Activated CD4-positive, alpha-beta T cell treated with anti-CD3 and anti-CD28 coated beads, Interleukin-2, amount 10 ng/mL, durations not matched to agents 7 days and 5 days (primary cell): ENCODE data around the gene SHMT2. TPM values are rescaled to one million over a fixed set of nuclear protein-coding genes. Genes with fewer than 3 reads are reported as not detected.

ENCODE experiments used
- CTCF ChIA-PET: fragments of 350-600 bp; sonication (Branson Sonifier 250); formaldehyde crosslinking; loops from one replicate; lab custom pipeline; 2021; ENCODE audit warnings: antibody characterized with exemption; lab: Charles Lee
- POLR2A ChIA-PET: fragments of 350-600 bp; sonication (Branson Sonifier 250); formaldehyde crosslinking; loops from one replicate; lab custom pipeline; 2021; ENCODE audit warnings: antibody characterized with exemption; lab: Charles Lee
- DNase-seq: peaks from one replicate; pipeline ENCODE4 v3.0.0-alpha.2; 2020
- H3K27ac Mint-ChIP-seq: one replicate; pipeline ENCODE4 v1.8.0; 2021; ENCODE audit warnings: mild to moderate bottlenecking, moderate library complexity, mixed read lengths
- H3K27me3 Mint-ChIP-seq: one replicate; pipeline ENCODE4 v1.8.0; 2021; ENCODE audit warnings: mixed read lengths
- H3K36me3 Mint-ChIP-seq: one replicate; pipeline ENCODE4 v1.8.0; 2021; ENCODE audit warnings: low read depth, mixed read lengths
- H3K4me1 Mint-ChIP-seq: one replicate; pipeline ENCODE4 v1.8.0; 2021; ENCODE audit warnings: mixed read lengths
- H3K4me3 Mint-ChIP-seq: one replicate; pipeline ENCODE4 v1.8.0; 2021; ENCODE audit warnings: mild to moderate bottlenecking, moderate library complexity, mixed read lengths
- H3K9me3 Mint-ChIP-seq: one replicate; pipeline ENCODE4 v1.8.0; 2021; ENCODE audit warnings: mixed read lengths
- total RNA-seq, 2 experiments: library from RNA; stranded (reverse); gene quantifications; one replicate each; pipeline ENCODE4 v1.2.3, GENCODE V29; 2021

SHMT2 gene
- total RNA-seq, 2 experiments from 2014 or later = 137 to 141 TPM

DNA sequence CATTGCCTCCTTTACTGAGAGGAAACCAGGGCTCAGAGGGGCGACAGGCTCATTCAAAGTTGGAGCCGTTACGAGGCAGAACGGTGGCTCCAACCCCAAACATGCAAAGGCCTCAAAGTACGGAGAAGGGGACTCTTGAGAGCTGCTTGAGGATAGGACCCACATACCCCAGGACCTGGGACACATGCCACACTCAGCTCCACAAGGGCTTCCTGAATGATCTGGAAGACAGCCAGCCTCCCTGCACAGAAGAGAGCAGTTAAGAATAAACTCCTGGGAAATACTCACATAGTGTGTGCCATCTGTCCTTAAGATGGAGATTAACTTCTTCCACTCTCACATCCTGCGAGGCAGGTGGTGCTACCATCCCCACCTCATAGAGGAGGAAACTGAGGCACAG is 39.5 kb upstream of the SHMT2 start:
- H3K27me3 Mint-ChIP-seq = no peaks in the 10 kb centered on the region
- DNase-seq = no peak
- no peaks in the 10 kb centered on the region for H3K9me3 Mint-ChIP-seq
- H3K4me1 Mint-ChIP-seq = no peaks in the 10 kb centered on the region
- H3K27ac Mint-ChIP-seq = no peak overlapping the region
- H3K36me3 Mint-ChIP-seq = no peaks in the 10 kb centered on the region
- H3K4me3 Mint-ChIP-seq = no peak overlapping the region
- ChIA-PET POLR2A (no interaction called here), CTCF (interaction anchor here (1.1 to 2.7 kb wide), 4 partner anchors 9 to 39 kb away, joined by 3 to 10 read pairs (median 4); partner anchors contain the start of gene SHMT2)

- no peaks in the 10 kb centered on the region for H3K36me3 Mint-ChIP-seq
- no peak for DNase-seq
- no peak overlapping the region for H3K4me3 Mint-ChIP-seq
- CTCF ChIA-PET = interaction anchor here (1.2 to 2.7 kb wide), 4 partner anchors 10 to 38 kb away, joined by 3 to 10 read pairs (median 4); partner anchors contain the start of gene SHMT2
- POLR2A ChIA-PET = no interaction called here
- H3K27ac Mint-ChIP-seq = no peak overlapping the region
- H3K9me3 Mint-ChIP-seq = no peaks in the 10 kb centered on the region
- H3K27me3 Mint-ChIP-seq = no peaks in the 10 kb centered on the region
- H3K4me1 Mint-ChIP-seq = no peaks in the 10 kb centered on the region
These were observed 38.7 kb upstream of the SHMT2 start for GRCh38 chr12:57190821-57191220.

DNA sequence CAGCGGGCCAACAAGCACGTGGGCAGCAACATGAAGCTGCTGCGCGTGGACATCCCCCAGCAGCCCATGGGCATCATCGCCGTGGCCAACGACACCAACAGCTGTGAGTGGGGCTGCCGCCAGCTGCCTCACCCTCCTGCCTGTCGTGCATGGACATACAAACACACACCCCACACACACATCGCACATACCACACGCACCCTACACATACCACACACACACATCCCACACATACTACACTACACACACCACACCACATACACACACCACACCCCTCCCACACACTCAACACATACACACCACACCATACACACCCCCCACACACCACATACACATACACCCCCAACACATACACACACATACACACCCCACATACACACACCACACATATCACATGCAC is 38.1 kb upstream of the SHMT2 start:
- POLR2A ChIA-PET = no interaction called here
- H3K4me3 Mint-ChIP-seq = no peak overlapping the region
- no peaks in the 10 kb centered on the region for H3K36me3 Mint-ChIP-seq
- no peak overlapping the region for H3K27ac Mint-ChIP-seq
- H3K9me3 Mint-ChIP-seq = no peaks in the 10 kb centered on the region
- H3K27me3 Mint-ChIP-seq = no peaks in the 10 kb centered on the region
- DNase-seq = no peak
- no peaks in the 10 kb centered on the region for H3K4me1 Mint-ChIP-seq
- CTCF ChIA-PET = interaction anchor here (0.6 to 2.7 kb wide), 5 partner anchors 11 to 79 kb away, joined by 3 to 10 read pairs (median 4); partner anchors contain the start of gene SHMT2

- no peak overlapping the region for H3K4me3 Mint-ChIP-seq
- no peaks in the 10 kb centered on the region for H3K27me3 Mint-ChIP-seq
- H3K9me3 Mint-ChIP-seq = no peaks in the 10 kb centered on the region
- DNase-seq = no peak
- H3K4me1 Mint-ChIP-seq = no peaks in the 10 kb centered on the region
- no peaks in the 10 kb centered on the region for H3K36me3 Mint-ChIP-seq
- ChIA-PET POLR2A (no interaction called here), CTCF (interaction anchor here (0.6 to 1.5 kb wide), 3 partner anchors 10 to 427 kb away, joined by 4 to 7 read pairs (median 5); no protein-coding TSS in a partner anchor)
- no peak overlapping the region for H3K27ac Mint-ChIP-seq
These were observed 36.6 kb upstream of the SHMT2 start for GRCh38 chr12:57192920-57193319.

GRCh38 chr12:57193706-57194245 is 35.7 kb upstream of the SHMT2 start:
- no peak overlapping the region for H3K27ac Mint-ChIP-seq
- no peak overlapping the region for H3K4me3 Mint-ChIP-seq
- ChIA-PET POLR2A (no interaction called here), CTCF (interaction anchor here (1.1 to 1.5 kb wide), 2 partner anchors 11 to 20 kb away, joined by 5 to 7 read pairs; no protein-coding TSS in a partner anchor)
- no peaks in the 10 kb centered on the region for H3K4me1 Mint-ChIP-seq
- no peaks in the 10 kb centered on the region for H3K27me3 Mint-ChIP-seq
- no peaks in the 10 kb centered on the region for H3K9me3 Mint-ChIP-seq
- no peak for DNase-seq
- H3K36me3 Mint-ChIP-seq = no peaks in the 10 kb centered on the region

DNA sequence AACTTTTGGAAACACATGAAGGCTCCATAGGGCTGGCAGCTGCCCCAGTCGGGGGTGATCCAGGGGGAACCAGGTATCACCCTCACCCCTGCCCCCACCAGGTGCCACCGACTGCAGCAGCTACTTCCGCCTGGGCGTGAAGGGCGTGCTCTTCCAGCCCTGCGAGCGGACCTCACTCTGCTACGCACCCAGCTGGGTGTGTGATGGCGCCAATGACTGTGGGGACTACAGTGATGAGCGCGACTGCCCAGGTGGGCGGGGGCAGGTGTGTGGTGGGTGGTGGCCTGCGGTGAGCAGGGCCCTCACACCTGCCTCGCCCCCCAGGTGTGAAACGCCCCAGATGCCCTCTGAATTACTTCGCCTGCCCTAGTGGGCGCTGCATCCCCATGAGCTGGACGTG is 35.3 kb upstream of the SHMT2 start:
- ChIA-PET CTCF (interaction anchor here (1.5 kb wide), 1 partner anchor 11 kb away, joined by 5 read pairs; no protein-coding TSS in a partner anchor), POLR2A (no interaction called here)
- Mint-ChIP-seq H3K36me3 (no peaks in the 10 kb centered on the region), H3K4me3 (no peak overlapping the region), H3K4me1 (no peaks in the 10 kb centered on the region), H3K27me3 (no peaks in the 10 kb centered on the region), H3K27ac (no peak overlapping the region), H3K9me3 (no peaks in the 10 kb centered on the region)
- no peak for DNase-seq

DNA sequence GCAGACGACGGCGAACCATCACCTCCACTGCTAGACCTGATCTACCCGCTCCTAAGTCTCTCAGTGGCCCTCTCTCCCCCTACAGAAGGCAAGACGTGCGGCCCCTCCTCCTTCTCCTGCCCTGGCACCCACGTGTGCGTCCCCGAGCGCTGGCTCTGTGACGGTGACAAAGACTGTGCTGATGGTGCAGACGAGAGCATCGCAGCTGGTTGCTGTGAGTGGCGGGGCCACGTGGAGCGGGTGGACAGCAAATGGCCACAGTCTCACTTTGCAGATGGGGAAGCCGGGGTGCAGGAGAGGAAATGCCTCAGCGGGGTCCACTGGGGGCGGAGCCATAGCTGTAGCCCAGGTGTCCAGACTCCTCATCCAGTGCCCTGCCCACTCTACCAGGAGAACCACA is 34.3 kb upstream of the SHMT2 start:
- Mint-ChIP-seq H3K27me3 (no peaks in the 10 kb centered on the region), H3K4me1 (no peaks in the 10 kb centered on the region), H3K27ac (peak overlapping the region; percentile 22), H3K4me3 (no peak overlapping the region), H3K9me3 (no peaks in the 10 kb centered on the region), H3K36me3 (no peaks in the 10 kb centered on the region)
- DNase-seq = no peak
- POLR2A ChIA-PET = no interaction called here
- CTCF ChIA-PET = no interaction called here

DNA sequence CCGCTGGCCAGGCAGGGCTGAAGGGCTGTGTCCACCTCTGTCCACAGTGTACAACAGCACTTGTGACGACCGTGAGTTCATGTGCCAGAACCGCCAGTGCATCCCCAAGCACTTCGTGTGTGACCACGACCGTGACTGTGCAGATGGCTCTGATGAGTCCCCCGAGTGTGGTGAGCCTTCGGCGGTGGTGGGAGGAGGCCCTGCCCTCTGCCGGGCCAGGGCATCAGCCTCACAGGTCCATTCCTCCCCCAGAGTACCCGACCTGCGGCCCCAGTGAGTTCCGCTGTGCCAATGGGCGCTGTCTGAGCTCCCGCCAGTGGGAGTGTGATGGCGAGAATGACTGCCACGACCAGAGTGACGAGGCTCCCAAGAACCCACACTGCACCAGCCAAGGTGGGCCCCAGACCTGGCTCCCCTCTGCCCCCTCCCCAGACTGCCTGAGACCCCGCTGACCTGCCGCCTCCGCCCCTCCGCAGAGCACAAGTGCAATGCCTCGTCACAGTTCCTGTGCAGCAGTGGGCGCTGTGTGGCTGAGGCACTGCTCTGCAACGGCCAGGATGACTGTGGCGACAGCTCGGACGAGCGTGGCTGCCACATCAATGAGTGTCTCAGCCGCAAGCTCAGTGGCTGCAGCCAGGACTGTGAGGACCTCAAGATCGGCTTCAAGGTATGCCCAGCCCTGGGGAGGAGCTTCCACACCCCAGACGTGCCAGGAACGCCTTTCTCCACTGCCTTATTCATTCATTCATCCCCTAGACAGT is 33.7 kb upstream of the SHMT2 start:
- POLR2A ChIA-PET = no interaction called here
- no peaks in the 10 kb centered on the region for H3K36me3 Mint-ChIP-seq
- no peaks in the 10 kb centered on the region for H3K4me1 Mint-ChIP-seq
- no peak overlapping the region for H3K4me3 Mint-ChIP-seq
- H3K27me3 Mint-ChIP-seq = no peaks in the 10 kb centered on the region
- no peaks in the 10 kb centered on the region for H3K9me3 Mint-ChIP-seq
- CTCF ChIA-PET = interaction anchor here (2.4 kb wide), 1 partner anchor 18 kb away, joined by 13 read pairs; no protein-coding TSS in a partner anchor
- no peak overlapping the region for H3K27ac Mint-ChIP-seq
- DNase-seq = no peak

DNA sequence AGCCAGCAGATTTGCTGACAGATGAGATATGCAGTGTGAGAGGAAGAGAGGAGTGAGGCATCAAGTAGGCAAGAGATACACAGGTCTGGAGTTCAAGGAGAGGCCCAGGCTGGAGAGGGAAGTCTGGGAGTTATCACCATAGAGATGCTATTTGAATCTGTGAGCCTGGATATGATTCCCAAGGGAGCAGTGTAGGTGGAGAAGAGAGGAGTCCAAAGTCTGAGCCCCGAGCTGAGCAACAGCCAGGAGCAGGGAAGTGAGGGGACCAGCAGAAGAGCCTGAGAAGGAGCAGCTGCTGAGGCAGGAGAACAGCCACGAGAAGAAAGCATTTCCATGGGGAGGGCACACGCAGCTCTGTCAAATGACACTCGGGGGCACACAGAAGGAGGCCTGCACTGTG is 33.1 kb upstream of the SHMT2 start:
- Mint-ChIP-seq H3K27me3 (no peaks in the 10 kb centered on the region), H3K4me1 (no peaks in the 10 kb centered on the region), H3K4me3 (no peak overlapping the region), H3K27ac (no peak overlapping the region), H3K9me3 (no peaks in the 10 kb centered on the region), H3K36me3 (no peaks in the 10 kb centered on the region)
- no peak for DNase-seq
- POLR2A ChIA-PET = interaction anchor here (0.6 kb wide), 1 partner anchor 44 kb away, joined by 3 read pairs; no protein-coding TSS in a partner anchor
- CTCF ChIA-PET = interaction anchor here (0.8 to 2.4 kb wide), 5 partner anchors 17 to 46 kb away, joined by 3 to 13 read pairs (median 3); no protein-coding TSS in a partner anchor

- H3K9me3 Mint-ChIP-seq = no peaks in the 10 kb centered on the region
- H3K27ac Mint-ChIP-seq = no peak overlapping the region
- H3K36me3 Mint-ChIP-seq = no peaks in the 10 kb centered on the region
- H3K4me3 Mint-ChIP-seq = no peak overlapping the region
- no peaks in the 10 kb centered on the region for H3K27me3 Mint-ChIP-seq
- no peak for DNase-seq
- ChIA-PET POLR2A (interaction anchor here (0.6 kb wide), 1 partner anchor 44 kb away, joined by 3 read pairs; no protein-coding TSS in a partner anchor), CTCF (interaction anchor here (0.8 to 2.4 kb wide), 5 partner anchors 17 to 46 kb away, joined by 3 to 13 read pairs (median 3); no protein-coding TSS in a partner anchor)
- no peaks in the 10 kb centered on the region for H3K4me1 Mint-ChIP-seq
These were observed 32.6 kb upstream of the SHMT2 start for GRCh38 chr12:57196956-57197355.

GRCh38 chr12:57198329-57198728 is 31.2 kb upstream of the SHMT2 start:
- H3K36me3 Mint-ChIP-seq = no peaks in the 10 kb centered on the region
- no peaks in the 10 kb centered on the region for H3K27me3 Mint-ChIP-seq
- DNase-seq = no peak
- no peak overlapping the region for H3K27ac Mint-ChIP-seq
- H3K4me3 Mint-ChIP-seq = no peak overlapping the region
- POLR2A ChIA-PET = no interaction called here
- H3K9me3 Mint-ChIP-seq = no peaks in the 10 kb centered on the region
- CTCF ChIA-PET = interaction anchor here (0.5 to 1.1 kb wide), 2 partner anchors 22 to 435 kb away, joined by 3 read pairs; partner anchors contain the start of gene HSD17B6
- H3K4me1 Mint-ChIP-seq = no peaks in the 10 kb centered on the region

DNA sequence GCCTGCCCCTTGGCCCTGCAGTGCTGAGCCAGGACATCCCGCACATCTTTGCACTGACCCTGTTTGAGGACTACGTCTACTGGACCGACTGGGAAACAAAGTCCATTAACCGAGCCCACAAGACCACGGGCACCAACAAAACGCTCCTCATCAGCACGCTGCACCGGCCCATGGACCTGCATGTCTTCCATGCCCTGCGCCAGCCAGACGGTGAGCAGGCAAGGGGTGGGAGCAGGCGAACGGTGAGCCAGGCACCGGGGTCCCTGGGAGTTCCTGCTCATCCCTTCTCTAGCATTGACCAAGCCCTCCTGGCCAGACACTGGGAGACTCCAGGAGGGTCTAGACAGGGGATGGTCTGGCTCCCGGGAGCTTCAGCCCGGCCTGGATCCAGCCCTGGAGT is 30.3 kb upstream of the SHMT2 start:
- H3K27ac Mint-ChIP-seq = no peak overlapping the region
- H3K27me3 Mint-ChIP-seq = no peaks in the 10 kb centered on the region
- no peak overlapping the region for H3K4me3 Mint-ChIP-seq
- CTCF ChIA-PET = no interaction called here
- DNase-seq = no peak
- H3K4me1 Mint-ChIP-seq = no peaks in the 10 kb centered on the region
- no peaks in the 10 kb centered on the region for H3K36me3 Mint-ChIP-seq
- H3K9me3 Mint-ChIP-seq = no peaks in the 10 kb centered on the region
- POLR2A ChIA-PET = no interaction called here

DNA sequence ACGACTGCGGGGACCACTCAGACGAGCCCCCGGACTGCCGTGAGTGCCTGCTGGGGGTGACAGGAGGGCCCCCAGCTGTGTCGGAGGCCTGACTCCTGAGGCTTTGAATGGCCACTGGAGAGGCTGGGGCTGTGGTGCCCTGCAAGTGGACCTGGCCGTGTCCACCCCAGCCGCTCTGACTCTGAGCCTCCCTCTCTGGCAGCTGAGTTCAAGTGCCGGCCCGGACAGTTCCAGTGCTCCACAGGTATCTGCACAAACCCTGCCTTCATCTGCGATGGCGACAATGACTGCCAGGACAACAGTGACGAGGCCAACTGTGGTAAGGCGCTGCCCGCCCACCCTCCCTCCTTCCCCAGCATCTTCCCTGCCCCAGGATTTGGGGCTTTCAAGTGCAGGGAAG is 29.0 kb upstream of the SHMT2 start:
- Mint-ChIP-seq H3K9me3 (no peaks in the 10 kb centered on the region), H3K36me3 (no peaks in the 10 kb centered on the region), H3K4me3 (no peak overlapping the region), H3K27ac (no peak overlapping the region), H3K27me3 (no peaks in the 10 kb centered on the region), H3K4me1 (no peaks in the 10 kb centered on the region)
- DNase-seq = no peak
- ChIA-PET POLR2A (no interaction called here), CTCF (no interaction called here)
